Adipocyte (in vitro differentiated cells): Measurements from ENCODE around the gene PKD1.

Source experiments
- DNase-seq: peaks from one replicate; pipeline ENCODE4 v3.0.0-alpha.2; 2015; ENCODE audit warnings: low read depth
- H3K27me3 ChIP-seq: replicated peaks from 2 replicates; pipeline ENCODE4 v1.7.0; 2013; ENCODE audit warnings: mild to moderate bottlenecking, low read length, moderate library complexity; ENCODE audit not compliant: control insufficient read depth, insufficient read depth
- H3K36me3 ChIP-seq: 2 replicates; pipeline ENCODE4 v1.7.0; 2013; ENCODE audit warnings: low read length, mild to moderate bottlenecking, moderate library complexity; ENCODE audit not compliant: control insufficient read depth, insufficient read depth, severe bottlenecking
- H3K4me1 ChIP-seq: 2 replicates; pipeline ENCODE4 v1.7.0; 2013; ENCODE audit warnings: mild to moderate bottlenecking, low read length, moderate library complexity; ENCODE audit not compliant: control insufficient read depth, insufficient read depth
- H3K4me3 ChIP-seq: 2 replicates; pipeline ENCODE4 v1.7.0; 2013; ENCODE audit warnings: mild to moderate bottlenecking, low read length, moderate library complexity
- H3K9ac ChIP-seq: 2 replicates; pipeline ENCODE4 v1.7.0; 2013; ENCODE audit warnings: mild to moderate bottlenecking, low read length, moderate library complexity
- H3K9me3 ChIP-seq: 2 replicates; pipeline ENCODE4 v1.7.0; 2013; ENCODE audit warnings: mild to moderate bottlenecking, low read length, moderate library complexity; ENCODE audit not compliant: control insufficient read depth

PKD1 gene

GRCh38 chr16:2166263-2167067 lies 30.8 kb upstream of the PKD1 start:
- no peak for DNase-seq
- H3K27me3 ChIP-seq: no peaks in the 10 kb centered on the region
- no peak overlapping the region for H3K9ac ChIP-seq
- H3K9me3 ChIP-seq: no peaks in the 10 kb centered on the region
- no peak overlapping the region for H3K4me3 ChIP-seq
- H3K4me1 ChIP-seq: peaks cover 6% of the 10 kb centered on the region
- peaks cover 33% of the 10 kb centered on the region for H3K36me3 ChIP-seq

- H3K4me1 ChIP-seq: peaks cover 10% of the 10 kb centered on the region
- H3K9me3 ChIP-seq: no peaks in the 10 kb centered on the region
- H3K4me3 ChIP-seq: no peak overlapping the region
- H3K36me3 ChIP-seq: peaks cover 33% of the 10 kb centered on the region
- no peak for DNase-seq
- H3K9ac ChIP-seq: no peak overlapping the region
- no peaks in the 10 kb centered on the region for H3K27me3 ChIP-seq
Observed at GRCh38 chr16:2165861-2166260, 30.2 kb upstream of the PKD1 start.

- H3K4me3 ChIP-seq: no peak overlapping the region
- H3K27me3 ChIP-seq: no peaks in the 10 kb centered on the region
- no peak for DNase-seq
- H3K9me3 ChIP-seq: no peaks in the 10 kb centered on the region
- H3K36me3 ChIP-seq: peaks cover 27% of the 10 kb centered on the region
- H3K9ac ChIP-seq: no peak overlapping the region
- peaks cover 33% of the 10 kb centered on the region for H3K4me1 ChIP-seq
Observed at GRCh38 chr16:2163211-2163881, 27.6 kb upstream of the PKD1 start.

- no peaks in the 10 kb centered on the region for H3K27me3 ChIP-seq
- peaks cover 21% of the 10 kb centered on the region for H3K36me3 ChIP-seq
- no peak overlapping the region for H3K4me3 ChIP-seq
- H3K9me3 ChIP-seq: no peaks in the 10 kb centered on the region
- no peak overlapping the region for H3K9ac ChIP-seq
- H3K4me1 ChIP-seq: peaks cover 39% of the 10 kb centered on the region
- DNase-seq: no peak
Observed at GRCh38 chr16:2162676-2163118, 27.0 kb upstream of the PKD1 start.

- peak overlapping the region; percentile 64 for H3K9ac ChIP-seq
- H3K4me3 ChIP-seq: no peak overlapping the region
- DNase-seq: no peak
- no peaks in the 10 kb centered on the region for H3K9me3 ChIP-seq
- H3K27me3 ChIP-seq: no peaks in the 10 kb centered on the region
- H3K36me3 ChIP-seq: peaks cover 13% of the 10 kb centered on the region
- peaks cover 47% of the 10 kb centered on the region for H3K4me1 ChIP-seq
Observed at GRCh38 chr16:2161911-2162310, 26.2 kb upstream of the PKD1 start.

- H3K4me3 ChIP-seq: peak overlapping the region; percentile 37
- peak; percentile 36 for DNase-seq
- peak overlapping the region; percentile 67 for H3K9ac ChIP-seq
- no peaks in the 10 kb centered on the region for H3K27me3 ChIP-seq
- peaks cover 4% of the 10 kb centered on the region for H3K36me3 ChIP-seq
- peaks cover 50% of the 10 kb centered on the region for H3K4me1 ChIP-seq
- H3K9me3 ChIP-seq: no peaks in the 10 kb centered on the region
Observed at GRCh38 chr16:2160915-2161551, 25.3 kb upstream of the PKD1 start.

- Histone ChIP-seq H3K36me3 (no peaks in the 10 kb centered on the region), H3K27me3 (no peaks in the 10 kb centered on the region), H3K9ac (peak overlapping the region; percentile 97), H3K4me3 (peak overlapping the region; percentile 46), H3K4me1 (peaks cover 50% of the 10 kb centered on the region), H3K9me3 (no peaks in the 10 kb centered on the region)
- DNase-seq: no peak
Observed at GRCh38 chr16:2159175-2159838, 23.6 kb upstream of the PKD1 start.

GRCh38 chr16:2158262-2158638 lies 22.6 kb upstream of the PKD1 start:
- Histone ChIP-seq H3K9me3 (no peaks in the 10 kb centered on the region), H3K27me3 (no peaks in the 10 kb centered on the region), H3K4me1 (peaks cover 57% of the 10 kb centered on the region), H3K4me3 (peak overlapping the region; percentile 95), H3K9ac (peak overlapping the region; percentile 97), H3K36me3 (peaks cover 4% of the 10 kb centered on the region)
- DNase-seq: no peak

GRCh38 chr16:2157480-2158261 lies 22.0 kb upstream of the PKD1 start:
- Histone ChIP-seq H3K9ac (peak overlapping the region; percentile 97), H3K4me1 (peaks cover 63% of the 10 kb centered on the region), H3K36me3 (peaks cover 4% of the 10 kb centered on the region), H3K4me3 (peak overlapping the region; percentile 95), H3K9me3 (no peaks in the 10 kb centered on the region), H3K27me3 (no peaks in the 10 kb centered on the region)
- no peak for DNase-seq

- peaks cover 69% of the 10 kb centered on the region for H3K4me1 ChIP-seq
Observed at GRCh38 chr16:2156849-2157224, 21.1 kb upstream of the PKD1 start.

More at GRCh38 chr16:2156849-2157224, 21.1 kb upstream of the PKD1 start:
- no peaks in the 10 kb centered on the region for H3K9me3 ChIP-seq
- no peak for DNase-seq
- H3K9ac ChIP-seq: peak overlapping the region; percentile 97
- no peaks in the 10 kb centered on the region for H3K27me3 ChIP-seq
- H3K4me3 ChIP-seq: peak overlapping the region; percentile 95
- peaks cover 5% of the 10 kb centered on the region for H3K36me3 ChIP-seq
